Choroid plexus epithelial cell (primary cell): ENCODE measurements around the gene GDAP1L1.
"Not testable (repeated sequence)": the region's sequence is repeated elsewhere in the genome, so short reads cannot be mapped to it uniquely, and the experiment has no call there.

Experiments used
- DNase-seq: peaks from one replicate; pipeline ENCODE4 v3.0.0-alpha.2; 2010; ENCODE audit warnings: low read depth
- H3K4me3 ChIP-seq: 2 replicates; pipeline ENCODE4 v1.5.1; 2011; ENCODE audit warnings: low read depth, mild to moderate bottlenecking, control low read depth, low read length, moderate library complexity
- TF ChIP-seq, protein P1 (sequence below): conservative IDR thresholded peaks from 2 replicates; pipeline ENCODE4 v1.5.1; 2011; ENCODE audit warnings: low read depth, mild to moderate bottlenecking, control low read depth, inconsistent platforms, low read length, moderate library complexity

Gene GDAP1L1

DNA sequence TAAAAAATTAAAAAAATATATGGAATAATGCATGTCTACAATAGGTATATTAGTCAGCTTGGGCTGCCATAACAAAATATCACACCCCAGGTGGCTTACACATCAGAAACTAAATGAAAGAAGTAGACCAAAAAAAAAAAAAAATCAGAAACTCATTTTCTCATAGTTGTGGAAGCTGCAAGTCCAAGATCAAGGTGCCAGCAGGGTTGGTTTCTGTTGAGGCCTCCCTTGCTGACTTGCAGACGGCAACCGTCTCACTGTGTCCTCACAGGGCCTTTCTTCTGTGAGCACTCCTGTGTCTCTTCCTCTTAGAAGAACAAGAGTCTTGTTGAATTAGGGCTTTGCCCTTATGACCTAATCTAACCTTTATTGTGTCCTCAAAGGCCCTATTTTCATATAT is 11.4 kb upstream of the GDAP1L1 start:
- H3K4me3 ChIP-seq = no peak overlapping the region
- TF ChIP-seq, protein P1, sequence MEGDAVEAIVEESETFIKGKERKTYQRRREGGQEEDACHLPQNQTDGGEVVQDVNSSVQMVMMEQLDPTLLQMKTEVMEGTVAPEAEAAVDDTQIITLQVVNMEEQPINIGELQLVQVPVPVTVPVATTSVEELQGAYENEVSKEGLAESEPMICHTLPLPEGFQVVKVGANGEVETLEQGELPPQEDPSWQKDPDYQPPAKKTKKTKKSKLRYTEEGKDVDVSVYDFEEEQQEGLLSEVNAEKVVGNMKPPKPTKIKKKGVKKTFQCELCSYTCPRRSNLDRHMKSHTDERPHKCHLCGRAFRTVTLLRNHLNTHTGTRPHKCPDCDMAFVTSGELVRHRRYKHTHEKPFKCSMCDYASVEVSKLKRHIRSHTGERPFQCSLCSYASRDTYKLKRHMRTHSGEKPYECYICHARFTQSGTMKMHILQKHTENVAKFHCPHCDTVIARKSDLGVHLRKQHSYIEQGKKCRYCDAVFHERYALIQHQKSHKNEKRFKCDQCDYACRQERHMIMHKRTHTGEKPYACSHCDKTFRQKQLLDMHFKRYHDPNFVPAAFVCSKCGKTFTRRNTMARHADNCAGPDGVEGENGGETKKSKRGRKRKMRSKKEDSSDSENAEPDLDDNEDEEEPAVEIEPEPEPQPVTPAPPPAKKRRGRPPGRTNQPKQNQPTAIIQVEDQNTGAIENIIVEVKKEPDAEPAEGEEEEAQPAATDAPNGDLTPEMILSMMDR = no peak
- DNase-seq = no peak

DNA sequence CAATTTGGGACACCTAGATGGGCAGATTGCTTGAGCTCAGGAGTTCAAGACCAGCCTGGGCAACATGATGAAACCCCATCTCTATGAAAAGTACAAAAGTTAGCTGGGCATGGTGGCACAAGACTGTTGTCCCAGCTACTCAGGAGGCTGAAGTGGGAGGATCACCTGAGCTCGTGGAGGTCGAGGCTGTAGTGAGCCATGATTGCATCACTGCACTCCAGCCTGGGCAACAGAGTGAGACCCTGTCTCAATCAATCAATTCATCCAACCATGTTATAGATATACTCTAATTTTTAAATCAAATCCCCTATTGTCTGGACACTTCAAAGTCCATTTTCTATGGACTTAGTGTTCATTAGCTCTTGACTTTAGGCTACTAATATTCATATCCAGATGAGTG is 10.3 kb upstream of the GDAP1L1 start:
- not testable (repeated sequence) for H3K4me3 ChIP-seq

DNA sequence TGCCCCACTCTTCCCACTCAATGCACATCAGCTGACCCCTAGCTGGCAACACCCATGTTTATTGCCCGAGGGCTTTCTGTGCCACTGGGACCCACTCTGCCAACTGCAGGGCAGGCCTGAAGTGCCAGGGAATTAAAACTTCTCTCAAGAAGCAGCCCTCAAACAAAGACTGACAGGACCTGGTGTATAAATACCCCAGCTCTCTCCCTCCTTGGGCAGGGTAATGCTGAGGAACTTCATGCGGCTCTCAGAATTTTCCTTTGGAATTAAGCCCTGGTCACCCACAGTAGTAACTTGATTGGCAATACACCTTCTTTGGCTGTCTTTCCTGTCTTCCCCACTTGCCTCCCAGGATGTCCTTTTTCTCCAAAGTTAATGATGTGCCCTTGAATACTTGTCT is 5.3 kb upstream of the GDAP1L1 start:
- DNase-seq = no peak
- H3K4me3 ChIP-seq = no peak overlapping the region
- TF ChIP-seq, protein P1 = no peak

More for the DNA sequence above, 10.3 kb upstream of the GDAP1L1 start:
- not testable (repeated sequence) for DNase-seq

DNA sequence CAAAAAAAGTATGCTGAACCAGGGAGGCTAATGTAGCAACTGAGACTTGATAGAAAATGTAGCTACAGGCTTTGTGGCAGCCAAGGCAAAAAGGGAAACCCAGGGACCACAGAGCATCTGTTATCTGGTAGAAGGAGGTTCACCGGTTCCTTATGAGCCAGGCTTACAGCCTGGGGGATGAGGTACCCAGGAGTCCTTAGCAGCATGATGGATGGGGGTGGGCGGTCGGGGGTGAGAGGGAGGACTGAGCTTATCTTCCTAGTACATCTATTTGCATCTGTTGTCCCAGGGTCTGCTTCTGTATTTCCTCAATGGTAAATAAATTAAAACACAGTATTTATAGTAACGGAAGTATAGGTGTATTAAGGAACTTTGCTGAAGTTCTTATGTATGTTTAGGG is 1.1 kb upstream of the GDAP1L1 start:
- no peak for DNase-seq
- TF ChIP-seq, protein P1 = no peak
- H3K4me3 ChIP-seq = no peak overlapping the region

DNA sequence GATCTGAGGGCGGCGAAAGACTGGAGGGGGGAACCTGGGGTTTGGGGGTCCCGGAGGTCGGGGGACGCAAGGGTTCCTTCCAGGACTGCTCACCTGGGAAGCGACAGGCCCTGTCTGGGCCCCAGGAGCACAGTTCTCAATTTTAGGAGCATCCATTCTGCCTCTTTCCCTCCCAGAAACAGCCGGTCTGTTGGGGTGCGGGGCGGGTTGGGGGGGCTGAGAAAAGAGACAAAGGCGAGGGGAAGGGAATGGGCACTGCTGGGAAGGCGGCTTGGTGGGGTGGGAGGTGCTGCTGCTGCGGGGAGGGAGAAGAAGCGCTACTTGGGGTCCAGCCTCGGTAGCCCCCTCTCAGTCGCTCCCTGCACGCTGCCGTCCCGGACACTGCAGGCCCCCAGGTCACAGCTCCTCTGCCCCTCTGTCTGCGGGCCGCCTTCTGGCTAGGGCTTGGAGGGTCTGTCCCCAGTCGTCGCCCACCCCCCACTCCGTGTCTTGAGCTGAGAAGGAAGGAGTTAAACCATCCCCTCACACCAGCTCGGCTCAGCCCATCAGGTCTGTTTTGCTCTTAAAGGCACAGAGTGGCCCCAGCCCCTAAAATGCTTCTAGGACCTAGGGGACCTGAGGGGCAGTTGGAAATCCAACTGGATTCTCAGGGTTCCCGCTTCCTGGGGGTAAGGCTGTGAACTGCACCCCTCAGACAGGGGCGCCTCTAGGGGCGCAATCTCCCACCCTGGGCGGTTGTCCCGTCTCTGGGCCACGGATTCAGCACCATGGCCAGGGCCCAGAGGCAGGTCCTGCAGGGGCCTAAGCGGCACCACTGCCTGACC is 690 bp downstream of the GDAP1L1 start:
- TF ChIP-seq, protein P1 = peak; percentile 52
- no peak overlapping the region for H3K4me3 ChIP-seq
- peak; percentile 32 for DNase-seq

DNA sequence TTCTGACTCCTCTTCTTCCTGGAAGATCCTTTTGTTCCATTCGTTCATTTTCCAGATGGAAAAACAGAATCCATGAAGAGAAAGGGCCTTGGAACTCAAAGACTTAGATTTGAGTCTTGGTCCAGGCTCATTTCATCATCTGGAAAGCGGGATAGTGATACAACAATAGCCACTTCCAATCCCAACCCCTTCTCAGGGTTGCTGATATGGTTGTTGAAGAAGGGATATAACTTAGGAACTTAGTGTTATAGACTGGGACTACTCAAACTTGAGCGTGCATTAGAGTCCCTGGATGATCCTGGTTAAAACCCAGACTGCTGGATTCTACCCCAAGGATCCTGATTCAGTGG is 1.3 kb downstream of the GDAP1L1 start:
- TF ChIP-seq, protein P1 = no peak
- H3K4me3 ChIP-seq = no peak overlapping the region
- no peak for DNase-seq

DNA sequence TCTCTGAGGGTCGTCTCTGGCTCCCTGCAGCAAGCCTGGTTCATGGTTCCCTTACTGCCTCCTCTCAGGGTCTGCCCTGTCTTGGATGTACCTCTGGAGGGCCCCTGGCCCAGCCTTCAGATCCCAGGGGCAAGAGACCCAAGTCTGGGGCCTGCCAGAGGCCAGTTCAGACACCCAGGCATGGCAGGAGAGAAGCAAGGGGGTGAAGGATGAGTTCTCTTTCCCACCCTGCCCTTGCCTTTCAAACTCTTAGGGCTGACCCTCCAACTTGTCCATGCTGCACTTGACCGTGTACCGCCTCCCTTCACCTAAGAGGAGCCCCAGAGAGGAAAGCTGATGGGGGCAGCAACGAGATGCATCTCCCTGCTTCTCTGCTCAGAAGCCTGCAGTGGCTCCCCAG is 4.2 kb downstream of the GDAP1L1 start:
- DNase-seq = no peak
- TF ChIP-seq, protein P1 = no peak

More for the DNA sequence above, 4.2 kb downstream of the GDAP1L1 start:
- H3K4me3 ChIP-seq = no peak overlapping the region
